Measurements from ENCODE around the gene TAL1.

The TAL1 gene

GRCh38 chr1:47190509-47190855 lies 41.5 kb downstream of the TAL1 start:
- no peak for DNase-seq (ENCODE audit: insufficient read length, low spot score)
- TF ChIP-seq PAX5 (IDR thresholded peaks at IDR 0.05; ENCODE audit: insufficient read depth, low read length, severe bottlenecking) = no peak
- TF ChIP-seq POLR2AphosphoS5 (IDR thresholded peaks at IDR 0.05; ENCODE audit: low read depth, low read length) = no peak
- no peak for TF ChIP-seq POU2F2 (IDR thresholded peaks at IDR 0.05; ENCODE audit: low read depth, low read length)
- no peak for TF ChIP-seq SPI1 (IDR thresholded peaks at IDR 0.05; ENCODE audit: low read depth, low read length)
- TF ChIP-seq POLR2A (IDR thresholded peaks at IDR 0.05; ENCODE audit: low read depth, low read length) = no peak
- no peak for TF ChIP-seq TAF1 (IDR thresholded peaks at IDR 0.05; ENCODE audit: low read depth, low read length)
- FAIRE-seq = no peak

GRCh38 chr1:47189844-47190508 lies 42.0 kb downstream of the TAL1 start, which contains the start of gene PDZK1IP1:
Gene PDZK1IP1, minus strand, starts transcription at chr1:47190036. Its CDS starts 104 bp downstream, at chr1:47189932.
- no peak for DNase-seq (ENCODE audit: insufficient read length, low spot score)
- FAIRE-seq = no peak
- TF ChIP-seq SPI1 (IDR thresholded peaks at IDR 0.05; ENCODE audit: low read depth, low read length) (no peak), POU2F2 (IDR thresholded peaks at IDR 0.05; ENCODE audit: low read depth, low read length) (no peak), TAF1 (IDR thresholded peaks at IDR 0.05; ENCODE audit: low read depth, low read length) (no peak), POLR2AphosphoS5 (IDR thresholded peaks at IDR 0.05; ENCODE audit: low read depth, low read length) (no peak), PAX5 (IDR thresholded peaks at IDR 0.05; ENCODE audit: insufficient read depth, low read length, severe bottlenecking) (no peak), POLR2A (IDR thresholded peaks at IDR 0.05; ENCODE audit: low read depth, low read length) (no peak)

GRCh38 chr1:47188791-47189785 lies 42.9 kb downstream of the TAL1 start:
- DNase-seq (ENCODE audit: insufficient read length, low spot score) = no peak
- TF ChIP-seq PAX5 (IDR thresholded peaks at IDR 0.05; ENCODE audit: insufficient read depth, low read length, severe bottlenecking) = no peak
- no peak for TF ChIP-seq POU2F2 (IDR thresholded peaks at IDR 0.05; ENCODE audit: low read depth, low read length)
- no peak for TF ChIP-seq TAF1 (IDR thresholded peaks at IDR 0.05; ENCODE audit: low read depth, low read length)
- no peak for TF ChIP-seq POLR2A (IDR thresholded peaks at IDR 0.05; ENCODE audit: low read depth, low read length)
- TF ChIP-seq POLR2AphosphoS5 (IDR thresholded peaks at IDR 0.05; ENCODE audit: low read depth, low read length) = no peak
- TF ChIP-seq SPI1 (IDR thresholded peaks at IDR 0.05; ENCODE audit: low read depth, low read length) = no peak
- FAIRE-seq = no peak

DNA sequence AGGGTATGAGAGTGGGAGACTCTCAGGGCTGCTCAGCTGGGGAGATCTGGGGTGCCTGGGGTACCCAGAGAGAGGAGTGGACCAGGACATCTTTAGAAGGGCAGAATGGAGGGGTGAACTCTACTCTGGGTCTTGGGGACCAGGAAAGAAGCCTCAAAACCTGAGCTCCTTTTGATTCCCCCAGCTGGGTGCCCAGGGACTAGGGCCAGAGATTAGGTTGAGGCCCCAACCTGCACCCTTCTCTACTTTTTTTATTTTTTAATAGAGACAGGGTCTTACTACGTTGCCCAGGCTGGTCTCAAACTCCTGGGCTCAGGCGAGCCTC lies 44.1 kb downstream of the TAL1 start:
- DNase-seq (ENCODE audit: insufficient read length, low spot score) (no peak), FAIRE-seq (no peak)
- TF ChIP-seq SPI1 (IDR thresholded peaks at IDR 0.05; ENCODE audit: low read depth, low read length) = no peak
- TF ChIP-seq TAF1 (IDR thresholded peaks at IDR 0.05; ENCODE audit: low read depth, low read length) = no peak
- TF ChIP-seq POU2F2 (IDR thresholded peaks at IDR 0.05; ENCODE audit: low read depth, low read length) = no peak
- no peak for TF ChIP-seq POLR2AphosphoS5 (IDR thresholded peaks at IDR 0.05; ENCODE audit: low read depth, low read length)
- no peak for TF ChIP-seq POLR2A (IDR thresholded peaks at IDR 0.05; ENCODE audit: low read depth, low read length)
- no peak for TF ChIP-seq PAX5 (IDR thresholded peaks at IDR 0.05; ENCODE audit: insufficient read depth, low read length, severe bottlenecking)

DNA sequence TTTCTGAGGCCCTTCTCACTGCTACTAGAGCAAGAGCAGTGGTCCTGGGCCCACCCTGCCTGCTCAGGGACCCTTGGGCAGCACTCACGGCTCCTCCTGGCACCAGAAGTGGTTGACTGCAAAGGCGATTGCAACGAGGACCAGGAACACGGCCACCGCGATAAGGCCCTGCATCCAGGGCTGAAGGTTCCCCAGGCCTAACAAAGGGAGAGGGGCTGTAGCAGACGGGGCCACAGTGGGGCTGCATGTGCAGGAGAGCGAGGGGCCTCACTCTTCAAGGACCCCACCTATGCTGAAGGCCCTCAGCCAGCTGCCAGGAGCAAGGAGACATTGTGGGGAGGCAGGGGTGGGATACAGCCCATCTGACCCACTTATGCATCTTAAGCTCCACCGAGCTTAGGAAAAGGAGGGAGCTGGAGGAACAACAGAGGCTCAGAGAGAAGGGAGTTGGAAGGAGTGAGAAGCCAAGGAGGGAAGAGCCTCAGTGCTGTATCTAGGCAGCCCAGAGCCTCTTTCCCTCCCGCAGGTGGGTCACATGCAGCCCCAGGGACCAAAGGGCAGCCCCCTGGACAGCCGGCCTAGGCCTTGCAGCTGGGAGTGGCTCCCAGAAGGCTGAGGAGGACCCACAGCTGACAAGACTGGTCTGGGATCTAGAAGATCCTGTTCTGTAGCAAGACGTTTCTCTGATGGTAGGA lies 44.6 kb downstream of the TAL1 start:
- FAIRE-seq = no peak
- TF ChIP-seq POLR2AphosphoS5 (IDR thresholded peaks at IDR 0.05; ENCODE audit: low read depth, low read length) (no peak), POU2F2 (IDR thresholded peaks at IDR 0.05; ENCODE audit: low read depth, low read length) (no peak), TAF1 (IDR thresholded peaks at IDR 0.05; ENCODE audit: low read depth, low read length) (no peak), PAX5 (IDR thresholded peaks at IDR 0.05; ENCODE audit: insufficient read depth, low read length, severe bottlenecking) (no peak), SPI1 (IDR thresholded peaks at IDR 0.05; ENCODE audit: low read depth, low read length) (no peak), POLR2A (IDR thresholded peaks at IDR 0.05; ENCODE audit: low read depth, low read length) (no peak)
- DNase-seq (ENCODE audit: insufficient read length, low spot score) = no peak

DNA sequence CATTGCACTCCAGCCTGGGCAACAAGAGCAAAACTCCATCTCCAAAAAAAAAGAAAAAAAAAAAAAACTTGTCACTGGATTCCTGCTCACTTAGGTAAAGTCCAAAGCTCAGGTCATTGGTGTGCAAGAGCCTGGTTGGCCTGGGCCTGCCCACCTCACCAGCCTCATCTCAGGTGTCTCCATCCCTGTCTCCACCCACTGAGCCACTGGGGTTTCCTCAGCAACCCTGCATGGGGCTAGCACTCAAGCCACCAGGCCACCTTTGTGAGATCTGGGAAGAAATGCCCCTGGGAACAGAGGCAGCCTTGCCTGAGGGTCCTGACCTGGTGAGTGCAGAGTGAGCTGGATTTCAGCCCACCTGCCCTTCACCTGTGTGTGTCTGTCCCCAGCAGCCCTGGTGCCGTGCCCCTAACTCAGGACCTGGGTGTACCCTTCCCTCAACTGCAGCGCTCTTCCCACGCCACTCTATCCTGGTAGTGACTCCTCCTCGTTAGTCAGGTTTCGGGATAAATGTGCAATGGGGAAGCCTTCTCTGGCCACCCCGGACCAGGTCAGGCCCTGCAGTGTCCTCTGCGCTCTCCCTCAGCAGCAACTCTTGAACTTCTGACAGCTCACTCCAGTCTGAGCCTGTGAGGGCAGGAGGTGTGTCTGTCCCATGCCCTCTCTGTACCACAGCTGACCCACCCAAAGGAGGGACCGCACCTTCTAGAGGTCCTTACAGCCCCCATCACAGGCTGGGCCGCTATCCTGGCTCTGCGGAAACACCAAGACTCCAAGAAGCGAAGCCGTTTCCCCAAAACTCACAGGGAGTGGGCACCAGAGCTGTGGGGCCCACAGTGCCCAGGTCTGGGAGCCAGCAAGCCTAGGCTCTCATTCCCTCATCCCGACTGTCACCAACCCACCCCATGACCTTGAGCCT lies 45.5 kb downstream of the TAL1 start:
- TF ChIP-seq SPI1 (IDR thresholded peaks at IDR 0.05; ENCODE audit: low read depth, low read length) (no peak), POU2F2 (IDR thresholded peaks at IDR 0.05; ENCODE audit: low read depth, low read length) (no peak), POLR2AphosphoS5 (IDR thresholded peaks at IDR 0.05; ENCODE audit: low read depth, low read length) (no peak), TAF1 (IDR thresholded peaks at IDR 0.05; ENCODE audit: low read depth, low read length) (no peak), PAX5 (IDR thresholded peaks at IDR 0.05; ENCODE audit: insufficient read depth, low read length, severe bottlenecking) (no peak), POLR2A (IDR thresholded peaks at IDR 0.05; ENCODE audit: low read depth, low read length) (no peak)
- FAIRE-seq (no peak), DNase-seq (ENCODE audit: insufficient read length, low spot score) (no peak)

DNA sequence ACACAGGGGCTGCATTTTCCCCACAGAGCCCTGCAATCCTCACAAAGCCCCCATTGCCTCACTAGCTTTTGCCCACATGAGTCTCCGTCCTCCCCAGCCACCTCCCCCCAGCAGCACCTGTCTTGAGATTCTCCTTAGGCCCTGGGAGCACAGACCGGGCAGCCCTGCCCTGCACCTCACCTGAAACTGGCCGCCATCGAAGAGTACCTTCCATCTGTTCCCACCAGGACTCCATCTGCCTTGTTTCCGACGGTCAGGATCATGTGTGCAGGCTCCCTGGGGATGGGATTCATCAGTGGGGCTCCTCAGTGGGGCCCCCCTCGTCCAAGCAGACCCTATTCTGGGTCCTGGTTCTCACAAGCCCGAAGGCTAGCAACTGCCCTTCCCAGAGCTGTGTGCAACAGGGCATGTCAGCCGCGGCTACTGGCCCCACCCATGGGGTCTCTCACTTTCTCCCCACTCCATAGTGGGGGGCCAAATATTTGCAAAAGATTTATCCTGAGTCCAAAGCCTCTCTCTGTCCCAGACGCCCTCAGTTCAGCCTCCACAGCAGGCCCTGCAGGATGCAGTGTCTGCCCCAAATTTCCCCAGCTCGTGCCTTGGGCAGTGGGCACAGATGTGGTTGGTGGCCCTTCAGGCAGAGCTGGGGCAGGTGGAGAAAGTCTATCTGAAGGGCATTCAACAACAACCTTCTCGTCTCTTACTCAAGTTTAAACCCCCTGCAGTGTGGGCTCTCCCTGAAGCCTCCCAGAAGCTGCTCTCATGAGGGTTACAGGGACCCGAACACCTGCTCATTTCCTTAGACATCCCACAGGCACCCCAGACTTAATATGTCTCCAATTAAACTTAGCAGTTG lies 47.0 kb downstream of the TAL1 start:
- TF ChIP-seq POLR2AphosphoS5 (IDR thresholded peaks at IDR 0.05; ENCODE audit: low read depth, low read length) (no peak), POLR2A (IDR thresholded peaks at IDR 0.05; ENCODE audit: low read depth, low read length) (no peak), POU2F2 (IDR thresholded peaks at IDR 0.05; ENCODE audit: low read depth, low read length) (no peak), TAF1 (IDR thresholded peaks at IDR 0.05; ENCODE audit: low read depth, low read length) (no peak), SPI1 (IDR thresholded peaks at IDR 0.05; ENCODE audit: low read depth, low read length) (no peak), PAX5 (IDR thresholded peaks at IDR 0.05; ENCODE audit: insufficient read depth, low read length, severe bottlenecking) (no peak)

More for the DNA sequence above, 47.0 kb downstream of the TAL1 start:
- FAIRE-seq (no peak), DNase-seq (ENCODE audit: insufficient read length, low spot score) (no peak)
